ENCODE data around the gene RNF149. TPM values are rescaled to one million over a fixed set of nuclear protein-coding genes. Genes with fewer than 3 reads are reported as not detected.

Gene RNF149
- total RNA-seq, 4 donors from 2014 or later: 22.7 to 100 (median 54.6) TPM

GRCh38 chr2:101310090-101310833 lies 1.8 kb upstream of the RNF149 start:
- no peaks in the 10 kb centered on the region for H3K27me3 ChIP-seq
- intact Hi-C loops (cut with DNase I; ENCODE audit: low total_unique reads) (no loop called here), in situ Hi-C loops (cut with MboI; ENCODE audit: low pct_ligation_motif_present in 1 of 4, low pct_unique_long_range_greater_than_20kb in 1 of 4, low sequenced_read_pairs in 3 of 4) (no loop called here)
- H3K27ac ChIP-seq: peak overlapping the region in 3 of 4 donors; percentile 35 to 95 (median 93)
- no peaks in the 10 kb centered on the region for H3K9me3 ChIP-seq
- peaks cover 5 to 40% (median 22%) of the 10 kb centered on the region in 4 donors for H3K4me1 ChIP-seq
- no peak for DNase-seq
- 78 to 85% methylated on average over 10 of the region's 10 CpGs for WGBS, 2 donors (ENCODE audit: low coverage in 1 of 2)
- no peaks in the 10 kb centered on the region for H3K36me3 ChIP-seq
- no peak for TF ChIP-seq POLR2A (IDR thresholded peaks at IDR 0.05)
- TF ChIP-seq POLR2AphosphoS5 (IDR thresholded peaks at IDR 0.05): no peak
- TF ChIP-seq EP300 (IDR thresholded peaks at IDR 0.05; ENCODE audit: low read depth): no peak
- TF ChIP-seq CTCF (IDR thresholded peaks at IDR 0.05): no peak
- H3K4me3 ChIP-seq: no peak overlapping the region

- H3K9me3 ChIP-seq: no peaks in the 10 kb centered on the region
- intact Hi-C loops (cut with DNase I; ENCODE audit: low total_unique reads) (no loop called here), in situ Hi-C loops (cut with MboI; ENCODE audit: low pct_ligation_motif_present in 1 of 4, low pct_unique_long_range_greater_than_20kb in 1 of 4, low sequenced_read_pairs in 3 of 4) (no loop called here)
- peak overlapping the region; percentile 78 to 92 (median 85) for H3K4me3 ChIP-seq
- no peaks in the 10 kb centered on the region for H3K36me3 ChIP-seq
- DNase-seq: peak; percentile 33
- peaks cover 11 to 59% (median 31%) of the 10 kb centered on the region in 4 donors for H3K4me1 ChIP-seq
- peak overlapping the region; percentile 92 to 95 (median 94) for H3K27ac ChIP-seq
- 0% methylated on average over 20 of the region's 57 CpGs; no CpG with 5 or more reads in 1 of the 2 donors for WGBS, 2 donors (ENCODE audit: low coverage in 1 of 2)
- no peak for TF ChIP-seq POLR2AphosphoS5 (IDR thresholded peaks at IDR 0.05)
- no peak for TF ChIP-seq EP300 (IDR thresholded peaks at IDR 0.05; ENCODE audit: low read depth)
- no peak for TF ChIP-seq CTCF (IDR thresholded peaks at IDR 0.05)
- no peak for TF ChIP-seq POLR2A (IDR thresholded peaks at IDR 0.05)
- no peaks in the 10 kb centered on the region for H3K27me3 ChIP-seq
These were observed 510 bp downstream of the RNF149 start for GRCh38 chr2:101307950-101308431.

- Histone ChIP-seq H3K27me3 (no peaks in the 10 kb centered on the region), H3K4me1 (peaks cover 11 to 59% (median 31%) of the 10 kb centered on the region in 4 donors), H3K27ac (peak overlapping the region; percentile 92 to 95 (median 94)), H3K9me3 (no peaks in the 10 kb centered on the region), H3K4me3 (peak overlapping the region; percentile 78 to 92 (median 85)), H3K36me3 (no peaks in the 10 kb centered on the region)
- no peak for TF ChIP-seq POLR2AphosphoS5 (IDR thresholded peaks at IDR 0.05)
- TF ChIP-seq EP300 (IDR thresholded peaks at IDR 0.05; ENCODE audit: low read depth): no peak
- no peak for TF ChIP-seq CTCF (IDR thresholded peaks at IDR 0.05)
- TF ChIP-seq POLR2A (IDR thresholded peaks at IDR 0.05): no peak
- WGBS, 2 donors (ENCODE audit: low coverage in 1 of 2): 7% methylated on average over 9 of the region's 9 CpGs; no CpG with 5 or more reads in 1 of the 2 donors
- no peak for DNase-seq
- in situ Hi-C loops (cut with MboI; ENCODE audit: low pct_ligation_motif_present in 1 of 4, low pct_unique_long_range_greater_than_20kb in 1 of 4, low sequenced_read_pairs in 3 of 4): no loop called here
- intact Hi-C loops (cut with DNase I; ENCODE audit: low total_unique reads): no loop called here
These were observed 998 bp downstream of the RNF149 start for GRCh38 chr2:101307503-101307902.

GRCh38 chr2:101306410-101306809 lies 2.1 kb downstream of the RNF149 start:
- Histone ChIP-seq H3K27me3 (no peaks in the 10 kb centered on the region), H3K27ac (peak overlapping the region; percentile 92 to 95 (median 94)), H3K9me3 (no peaks in the 10 kb centered on the region), H3K4me1 (peaks cover 11 to 61% (median 34%) of the 10 kb centered on the region in 4 donors), H3K36me3 (no peaks in the 10 kb centered on the region), H3K4me3 (peak overlapping the region; percentile 1 to 92 (median 85))
- 43% methylated on average over 7 of the region's 7 CpGs; no CpG with 5 or more reads in 1 of the 2 donors for WGBS, 2 donors (ENCODE audit: low coverage in 1 of 2)
- no peak for DNase-seq
- intact Hi-C loops (cut with DNase I; ENCODE audit: low total_unique reads) (no loop called here), in situ Hi-C loops (cut with MboI; ENCODE audit: low pct_ligation_motif_present in 1 of 4, low pct_unique_long_range_greater_than_20kb in 1 of 4, low sequenced_read_pairs in 3 of 4) (no loop called here)
- no peak for TF ChIP-seq EP300 (IDR thresholded peaks at IDR 0.05; ENCODE audit: low read depth)
- no peak for TF ChIP-seq POLR2AphosphoS5 (IDR thresholded peaks at IDR 0.05)
- TF ChIP-seq CTCF (IDR thresholded peaks at IDR 0.05): no peak
- no peak for TF ChIP-seq POLR2A (IDR thresholded peaks at IDR 0.05)
